HPDE6-E6E7 (cell line): ENCODE measurements around the gene MGAT4C.
A peak's percentile ranks its signal among the peaks of the same experiment; 100 is the strongest.

Experiments used
- DNase-seq: peaks from one replicate; pipeline ENCODE4 v3.0.0; 2011; ENCODE audit warnings: missing footprints; ENCODE audit errors: extremely low spot score

The MGAT4C gene

GRCh38 chr12:85975716-85976115, 280.5 kb downstream of the MGAT4C start:
- DNase-seq = no peak

DNA sequence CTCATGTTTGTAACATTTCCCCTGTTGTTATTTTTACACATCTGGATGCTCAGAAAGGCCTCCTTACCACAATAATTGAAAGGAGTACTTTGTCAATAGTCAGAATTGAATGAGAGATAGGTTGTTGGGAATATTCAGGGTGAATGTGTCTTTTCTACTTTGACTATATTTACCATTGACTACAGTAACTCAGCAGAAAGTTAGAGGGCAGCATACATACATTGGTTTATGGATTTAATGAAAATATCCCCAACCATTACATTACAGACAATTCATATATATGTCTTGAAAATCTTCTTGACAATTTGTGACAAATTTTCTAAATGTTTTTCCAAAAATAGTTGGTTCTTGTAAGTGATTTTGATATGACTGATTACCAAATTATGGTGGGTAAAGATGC, 284.4 kb downstream of the MGAT4C start:
- DNase-seq = no peak

- DNase-seq = no peak
Observed at GRCh38 chr12:85968606-85969005, 287.6 kb downstream of the MGAT4C start.

DNA sequence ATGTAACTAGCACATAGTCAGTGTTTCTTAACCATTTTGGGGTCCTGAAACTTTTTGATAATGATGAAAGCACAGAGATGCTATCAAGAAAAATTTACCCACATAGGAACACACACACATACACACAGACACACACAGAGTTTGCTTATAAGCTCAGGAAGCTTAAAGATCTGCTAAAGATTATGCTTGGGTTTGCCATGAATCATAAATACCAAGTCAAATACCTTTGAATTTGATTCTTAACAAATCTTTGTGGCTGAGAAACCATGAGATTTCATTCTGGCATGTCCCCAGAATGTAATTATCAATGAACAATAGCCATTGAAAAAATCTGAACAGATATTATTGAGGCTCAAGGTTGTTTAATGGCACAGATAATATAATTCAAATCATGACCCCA, 292.9 kb downstream of the MGAT4C start:
- no peak for DNase-seq

- DNase-seq = no peak
Observed at GRCh38 chr12:85956081-85956480, 300.1 kb downstream of the MGAT4C start.

GRCh38 chr12:85955127-85955526, 301.1 kb downstream of the MGAT4C start:
- DNase-seq = no peak

DNA sequence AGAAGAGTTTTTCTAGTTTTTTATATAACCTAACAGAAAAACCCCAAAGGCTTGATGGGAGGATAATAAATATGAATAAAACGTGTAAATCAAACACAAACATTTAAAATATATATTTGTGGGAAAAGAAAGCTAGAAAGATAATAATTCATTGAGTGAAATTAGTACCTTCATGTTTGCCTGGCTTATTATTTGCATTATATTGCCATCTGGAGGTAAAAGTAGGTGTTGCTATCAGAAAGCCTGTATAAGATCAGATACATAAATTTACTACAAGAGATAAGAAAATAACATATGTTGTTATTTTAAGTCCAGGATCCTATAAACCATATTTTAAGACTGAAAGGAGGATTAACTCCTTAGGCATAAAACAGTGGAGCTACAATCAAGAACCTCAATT, 304.4 kb downstream of the MGAT4C start:
- no peak for DNase-seq

GRCh38 chr12:85949253-85949652, 306.9 kb downstream of the MGAT4C start:
- no peak for DNase-seq

DNA sequence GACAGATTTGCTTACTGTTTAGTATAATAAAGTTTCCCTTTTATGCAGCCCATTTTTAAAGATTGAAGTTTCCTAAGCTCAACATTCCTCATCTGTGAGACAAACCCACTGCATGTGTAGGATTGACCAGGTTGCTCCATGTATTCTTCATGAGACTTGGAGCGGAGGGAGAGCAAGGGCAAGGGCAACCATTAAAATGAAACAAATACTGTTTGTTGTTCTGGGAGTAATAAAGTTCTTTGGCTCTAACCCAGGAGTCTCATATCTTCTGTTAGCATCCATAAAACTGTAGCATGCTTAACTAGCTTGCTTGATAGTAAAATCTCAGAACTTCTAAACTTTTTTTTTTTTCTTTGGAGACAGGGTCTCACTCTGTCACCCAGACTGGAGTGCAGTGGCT, 307.9 kb downstream of the MGAT4C start:
- no peak for DNase-seq

DNA sequence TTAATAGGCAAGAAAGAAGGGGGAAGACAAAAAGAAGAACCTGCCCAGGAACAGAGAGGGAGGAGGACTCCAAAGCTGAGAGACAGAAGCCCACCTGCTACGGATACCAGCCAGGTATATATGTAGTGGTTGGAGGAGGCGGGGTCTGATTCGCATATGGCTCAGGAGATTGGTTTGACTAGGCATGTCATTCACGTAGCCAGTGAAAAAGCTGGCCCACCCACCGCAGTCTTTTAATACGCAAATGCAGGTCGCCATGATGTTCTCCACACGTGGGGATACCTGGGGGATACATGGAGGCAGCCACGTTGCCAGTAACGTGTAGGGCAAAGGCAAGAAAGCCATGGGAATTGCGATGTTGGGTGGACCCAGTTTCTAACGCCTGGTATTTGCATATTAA, 308.9 kb downstream of the MGAT4C start:
- no peak for DNase-seq

DNA sequence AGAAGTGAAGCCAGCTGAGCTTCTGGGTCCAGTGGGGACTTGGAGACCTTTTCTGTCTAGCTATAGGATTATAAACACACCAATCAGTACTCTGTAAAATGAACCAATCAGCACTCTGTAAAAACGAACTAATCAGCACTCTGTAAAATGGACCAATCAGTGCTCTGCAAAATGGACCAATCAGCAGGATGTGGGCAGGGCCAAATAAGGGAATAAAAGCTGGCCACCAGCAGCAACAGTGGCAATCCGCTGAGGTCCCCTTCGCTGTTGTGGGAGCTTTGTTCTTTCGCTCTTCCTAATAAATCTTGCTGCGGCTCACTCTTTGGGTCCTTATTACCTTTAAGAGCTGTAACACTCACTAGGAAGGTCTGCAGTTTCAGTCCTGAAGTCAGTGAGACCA, 309.8 kb downstream of the MGAT4C start:
- DNase-seq = no peak

- no peak for DNase-seq
Observed at GRCh38 chr12:85927166-85927565, 329.0 kb downstream of the MGAT4C start.

- no peak for DNase-seq
Observed at GRCh38 chr12:85923767-85924331, 332.3 kb downstream of the MGAT4C start.

DNA sequence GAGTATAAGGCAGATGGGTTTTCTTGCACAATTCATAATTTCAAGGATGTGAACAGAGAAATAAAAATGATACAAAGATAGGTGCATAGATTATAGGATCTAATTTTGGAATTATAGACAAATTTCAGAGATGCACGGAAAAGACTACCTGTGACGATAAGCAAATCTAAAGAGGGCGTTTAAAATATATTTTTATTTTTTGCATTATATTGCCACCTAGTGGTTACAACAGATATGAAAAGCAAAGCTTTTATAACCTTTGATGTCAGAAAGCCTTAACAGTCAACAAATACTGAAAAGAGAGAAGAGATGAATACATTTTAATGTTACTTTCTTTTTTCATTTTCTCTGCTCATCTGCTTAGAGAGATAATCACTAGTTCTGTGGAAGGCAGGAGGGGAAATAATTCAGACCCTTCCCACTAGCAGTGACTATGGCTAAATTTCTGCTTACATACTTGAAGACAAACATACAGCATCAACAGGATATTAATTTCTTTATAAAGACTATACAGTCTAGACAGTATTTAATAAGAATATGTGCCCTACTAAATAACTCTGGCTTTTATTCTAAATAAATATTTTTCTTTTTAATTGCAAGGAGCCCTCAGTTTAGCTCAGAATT, 335.8 kb downstream of the MGAT4C start:
- peak; percentile 4 for DNase-seq
